Cardiac fibroblast (primary cell): Measurements from ENCODE around the gene PGBD1.

ENCODE experiments used
- DNase-seq, 2 donors: peaks; one replicate each; pipeline versions ENCODE4 v3.0.0 to v3.0.0-alpha.2; 2010; ENCODE audit warnings: low read depth in 2 of 2
- H3K4me3 ChIP-seq, 2 donors: replicated peaks in 1 of 2; 1 replicate in 1 of 2; 2 replicates in 1 of 2; pipeline ENCODE4 v1.5.1; 2011; ENCODE audit warnings: low read depth in 2 of 2, low read length in 2 of 2, mild to moderate bottlenecking in 2 of 2, moderate library complexity in 1 of 2
- TF ChIP-seq, protein P1 (sequence below): IDR thresholded peaks from one replicate; pipeline ENCODE4 v1.5.1; 2011; ENCODE audit warnings: low read depth, mild to moderate bottlenecking, low read length, inconsistent platforms

PGBD1 gene, protein sequence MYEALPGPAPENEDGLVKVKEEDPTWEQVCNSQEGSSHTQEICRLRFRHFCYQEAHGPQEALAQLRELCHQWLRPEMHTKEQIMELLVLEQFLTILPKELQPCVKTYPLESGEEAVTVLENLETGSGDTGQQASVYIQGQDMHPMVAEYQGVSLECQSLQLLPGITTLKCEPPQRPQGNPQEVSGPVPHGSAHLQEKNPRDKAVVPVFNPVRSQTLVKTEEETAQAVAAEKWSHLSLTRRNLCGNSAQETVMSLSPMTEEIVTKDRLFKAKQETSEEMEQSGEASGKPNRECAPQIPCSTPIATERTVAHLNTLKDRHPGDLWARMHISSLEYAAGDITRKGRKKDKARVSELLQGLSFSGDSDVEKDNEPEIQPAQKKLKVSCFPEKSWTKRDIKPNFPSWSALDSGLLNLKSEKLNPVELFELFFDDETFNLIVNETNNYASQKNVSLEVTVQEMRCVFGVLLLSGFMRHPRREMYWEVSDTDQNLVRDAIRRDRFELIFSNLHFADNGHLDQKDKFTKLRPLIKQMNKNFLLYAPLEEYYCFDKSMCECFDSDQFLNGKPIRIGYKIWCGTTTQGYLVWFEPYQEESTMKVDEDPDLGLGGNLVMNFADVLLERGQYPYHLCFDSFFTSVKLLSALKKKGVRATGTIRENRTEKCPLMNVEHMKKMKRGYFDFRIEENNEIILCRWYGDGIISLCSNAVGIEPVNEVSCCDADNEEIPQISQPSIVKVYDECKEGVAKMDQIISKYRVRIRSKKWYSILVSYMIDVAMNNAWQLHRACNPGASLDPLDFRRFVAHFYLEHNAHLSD

GRCh38 chr6:28281288-28282064, at the start of gene PGBD1:
Gene PGBD1, plus strand, starts transcription at chr6:28281572. Its CDS starts 2,242 bp downstream, at chr6:28283814.
- peak within 1 kb of the TSS; percentile 67 to 71 for H3K4me3 ChIP-seq
- TF ChIP-seq, protein P1, sequence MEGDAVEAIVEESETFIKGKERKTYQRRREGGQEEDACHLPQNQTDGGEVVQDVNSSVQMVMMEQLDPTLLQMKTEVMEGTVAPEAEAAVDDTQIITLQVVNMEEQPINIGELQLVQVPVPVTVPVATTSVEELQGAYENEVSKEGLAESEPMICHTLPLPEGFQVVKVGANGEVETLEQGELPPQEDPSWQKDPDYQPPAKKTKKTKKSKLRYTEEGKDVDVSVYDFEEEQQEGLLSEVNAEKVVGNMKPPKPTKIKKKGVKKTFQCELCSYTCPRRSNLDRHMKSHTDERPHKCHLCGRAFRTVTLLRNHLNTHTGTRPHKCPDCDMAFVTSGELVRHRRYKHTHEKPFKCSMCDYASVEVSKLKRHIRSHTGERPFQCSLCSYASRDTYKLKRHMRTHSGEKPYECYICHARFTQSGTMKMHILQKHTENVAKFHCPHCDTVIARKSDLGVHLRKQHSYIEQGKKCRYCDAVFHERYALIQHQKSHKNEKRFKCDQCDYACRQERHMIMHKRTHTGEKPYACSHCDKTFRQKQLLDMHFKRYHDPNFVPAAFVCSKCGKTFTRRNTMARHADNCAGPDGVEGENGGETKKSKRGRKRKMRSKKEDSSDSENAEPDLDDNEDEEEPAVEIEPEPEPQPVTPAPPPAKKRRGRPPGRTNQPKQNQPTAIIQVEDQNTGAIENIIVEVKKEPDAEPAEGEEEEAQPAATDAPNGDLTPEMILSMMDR = no peak
- peak; percentile 78 to 86 for DNase-seq

DNA sequence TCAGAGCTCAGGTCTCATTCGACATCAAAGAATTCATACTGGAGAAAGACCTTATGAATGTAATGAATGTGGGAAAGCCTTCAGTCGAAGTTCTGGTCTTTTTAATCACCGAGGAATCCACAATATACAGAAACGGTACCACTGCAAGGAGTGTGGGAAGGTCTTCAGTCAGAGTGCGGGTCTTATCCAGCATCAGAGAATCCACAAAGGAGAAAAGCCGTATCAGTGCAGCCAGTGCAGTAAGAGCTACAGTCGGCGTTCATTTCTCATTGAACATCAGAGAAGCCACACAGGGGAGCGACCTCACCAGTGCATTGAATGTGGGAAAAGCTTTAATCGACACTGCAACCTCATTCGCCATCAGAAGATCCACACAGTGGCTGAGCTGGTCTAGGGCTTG, 48.6 kb upstream of the PGBD1 start:
- TF ChIP-seq, protein P1 = no peak
- DNase-seq = no peak
- no peak overlapping the region for H3K4me3 ChIP-seq

- TF ChIP-seq, protein P1 = no peak
- no peak overlapping the region for H3K4me3 ChIP-seq
- DNase-seq = no peak
These were observed 45.4 kb upstream of the PGBD1 start for GRCh38 chr6:28235912-28236452.

DNA sequence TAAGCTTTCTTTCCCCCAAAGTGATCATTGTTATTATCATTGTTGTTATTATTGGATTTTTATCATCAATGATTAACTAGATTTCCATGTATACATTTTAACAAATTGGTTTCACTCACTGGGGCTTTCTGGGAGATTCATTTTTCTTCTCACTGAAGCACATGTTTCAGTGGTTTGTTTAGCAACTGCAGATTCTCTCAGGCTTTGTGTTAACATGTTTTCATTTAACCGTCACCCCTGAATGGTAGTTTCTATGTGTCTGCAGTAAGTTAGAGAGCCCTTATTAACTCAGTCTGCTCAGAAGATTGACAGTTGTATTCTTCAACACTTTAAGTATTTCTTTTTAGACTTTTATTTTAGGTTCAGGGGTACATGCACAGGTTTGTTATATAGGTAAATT, 41.7 kb upstream of the PGBD1 start:
- H3K4me3 ChIP-seq = no peak overlapping the region
- DNase-seq = no peak
- TF ChIP-seq, protein P1 = no peak

DNA sequence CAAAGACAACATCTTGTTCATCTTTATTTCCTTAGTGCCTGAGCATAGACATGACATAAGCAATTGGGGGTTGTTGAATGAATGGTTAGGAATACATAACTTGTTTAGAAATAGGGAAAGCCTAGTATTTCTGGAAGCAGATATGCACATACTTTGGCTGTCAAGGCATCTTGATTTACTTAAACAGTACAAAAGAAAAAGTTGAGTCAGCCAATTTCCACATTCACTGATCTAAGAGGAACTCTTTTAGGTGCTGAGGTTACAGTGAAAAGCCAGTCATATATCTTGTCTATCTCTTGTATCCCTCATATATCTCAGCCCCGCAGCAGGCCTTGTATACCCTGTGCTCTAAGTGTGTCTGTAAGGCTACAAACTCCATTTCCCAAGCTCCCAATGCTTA, 40.9 kb upstream of the PGBD1 start:
- no peak for DNase-seq
- TF ChIP-seq, protein P1 = no peak
- no peak overlapping the region for H3K4me3 ChIP-seq

- TF ChIP-seq, protein P1 = no peak
- H3K4me3 ChIP-seq = no peak overlapping the region
- no peak for DNase-seq
These were observed 37.4 kb upstream of the PGBD1 start for GRCh38 chr6:28243946-28244345.
